ENCODE data around the gene RHOB.

RHOB gene

DNA sequence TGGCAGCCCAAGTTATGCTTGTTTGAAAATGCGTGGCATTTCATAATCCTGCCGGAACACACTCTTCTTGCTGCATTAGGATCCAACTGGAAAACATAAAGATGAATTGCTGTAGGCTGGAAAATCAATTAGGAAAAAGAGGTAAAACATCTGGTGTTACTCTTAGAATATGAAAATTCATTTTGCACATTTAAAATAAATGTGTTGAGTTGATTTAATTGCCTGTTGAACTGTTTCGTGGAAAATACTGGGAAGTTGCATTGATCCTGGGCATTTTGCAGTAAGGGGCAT lies 4.1 kb downstream of the RHOB start:
- no peak for ATAC-seq
- TF ChIP-seq, protein P1, sequence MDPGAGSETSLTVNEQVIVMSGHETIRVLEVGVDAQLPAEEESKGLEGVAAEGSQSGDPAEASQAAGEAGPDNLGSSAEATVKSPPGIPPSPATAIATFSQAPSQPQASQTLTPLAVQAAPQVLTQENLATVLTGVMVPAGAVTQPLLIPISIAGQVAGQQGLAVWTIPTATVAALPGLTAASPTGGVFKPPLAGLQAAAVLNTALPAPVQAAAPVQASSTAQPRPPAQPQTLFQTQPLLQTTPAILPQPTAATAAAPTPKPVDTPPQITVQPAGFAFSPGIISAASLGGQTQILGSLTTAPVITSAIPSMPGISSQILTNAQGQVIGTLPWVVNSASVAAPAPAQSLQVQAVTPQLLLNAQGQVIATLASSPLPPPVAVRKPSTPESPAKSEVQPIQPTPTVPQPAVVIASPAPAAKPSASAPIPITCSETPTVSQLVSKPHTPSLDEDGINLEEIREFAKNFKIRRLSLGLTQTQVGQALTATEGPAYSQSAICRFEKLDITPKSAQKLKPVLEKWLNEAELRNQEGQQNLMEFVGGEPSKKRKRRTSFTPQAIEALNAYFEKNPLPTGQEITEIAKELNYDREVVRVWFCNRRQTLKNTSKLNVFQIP (CRISPR knock-in tag; IDR thresholded peaks at IDR 0.05; ENCODE audit: borderline replicate concordance, low read depth), result no peak
- TF ChIP-seq ZFP30 (CRISPR knock-in tag; IDR thresholded peaks at IDR 0.05) (no peak), GLIS3 (CRISPR knock-in tag; IDR thresholded peaks at IDR 0.05) (0 out of 2 replicates have a peak, but pooled peaks have one; percentile 94), ISL1 (CRISPR knock-in tag; IDR thresholded peaks at IDR 0.05) (peak; percentile 90), ZNF8 (CRISPR knock-in tag; IDR thresholded peaks at IDR 0.05) (no peak), ZC3H10 (CRISPR knock-in tag; IDR thresholded peaks at IDR 0.05) (no peak), ESRRG (CRISPR knock-in tag; IDR thresholded peaks at IDR 0.05) (no peak), TCF4 (CRISPR knock-in tag; IDR thresholded peaks at IDR 0.05; ENCODE audit: borderline replicate concordance) (peak; percentile 69; the same call in 1 of the 2 replicates), PPARA (CRISPR knock-in tag; IDR thresholded peaks at IDR 0.05; ENCODE audit: borderline replicate concordance) (no peak), ZNF565 (CRISPR knock-in tag; conservative IDR thresholded peaks at IDR 0.05; ENCODE audit: low read depth) (no peak), SNAI2 (CRISPR knock-in tag; IDR thresholded peaks at IDR 0.05) (0 out of 2 replicates have a peak, but pooled peaks have one; percentile 75), RARB (CRISPR knock-in tag; IDR thresholded peaks at IDR 0.05) (no peak), ZNF70 (CRISPR knock-in tag; IDR thresholded peaks at IDR 0.05) (no peak), TOX (CRISPR knock-in tag; IDR thresholded peaks at IDR 0.05; ENCODE audit: borderline replicate concordance) (no peak), CSDC2 (CRISPR knock-in tag; IDR thresholded peaks at IDR 0.05) (no peak), ARNTL (CRISPR knock-in tag; IDR thresholded peaks at IDR 0.05; ENCODE audit: borderline replicate concordance, low read depth) (no peak), ZFP3 (CRISPR knock-in tag; IDR thresholded peaks at IDR 0.05) (no peak), BACH2 (CRISPR knock-in tag; IDR thresholded peaks at IDR 0.05; ENCODE audit: borderline replicate concordance) (no peak)
- TF ChIP-seq, protein P2, sequence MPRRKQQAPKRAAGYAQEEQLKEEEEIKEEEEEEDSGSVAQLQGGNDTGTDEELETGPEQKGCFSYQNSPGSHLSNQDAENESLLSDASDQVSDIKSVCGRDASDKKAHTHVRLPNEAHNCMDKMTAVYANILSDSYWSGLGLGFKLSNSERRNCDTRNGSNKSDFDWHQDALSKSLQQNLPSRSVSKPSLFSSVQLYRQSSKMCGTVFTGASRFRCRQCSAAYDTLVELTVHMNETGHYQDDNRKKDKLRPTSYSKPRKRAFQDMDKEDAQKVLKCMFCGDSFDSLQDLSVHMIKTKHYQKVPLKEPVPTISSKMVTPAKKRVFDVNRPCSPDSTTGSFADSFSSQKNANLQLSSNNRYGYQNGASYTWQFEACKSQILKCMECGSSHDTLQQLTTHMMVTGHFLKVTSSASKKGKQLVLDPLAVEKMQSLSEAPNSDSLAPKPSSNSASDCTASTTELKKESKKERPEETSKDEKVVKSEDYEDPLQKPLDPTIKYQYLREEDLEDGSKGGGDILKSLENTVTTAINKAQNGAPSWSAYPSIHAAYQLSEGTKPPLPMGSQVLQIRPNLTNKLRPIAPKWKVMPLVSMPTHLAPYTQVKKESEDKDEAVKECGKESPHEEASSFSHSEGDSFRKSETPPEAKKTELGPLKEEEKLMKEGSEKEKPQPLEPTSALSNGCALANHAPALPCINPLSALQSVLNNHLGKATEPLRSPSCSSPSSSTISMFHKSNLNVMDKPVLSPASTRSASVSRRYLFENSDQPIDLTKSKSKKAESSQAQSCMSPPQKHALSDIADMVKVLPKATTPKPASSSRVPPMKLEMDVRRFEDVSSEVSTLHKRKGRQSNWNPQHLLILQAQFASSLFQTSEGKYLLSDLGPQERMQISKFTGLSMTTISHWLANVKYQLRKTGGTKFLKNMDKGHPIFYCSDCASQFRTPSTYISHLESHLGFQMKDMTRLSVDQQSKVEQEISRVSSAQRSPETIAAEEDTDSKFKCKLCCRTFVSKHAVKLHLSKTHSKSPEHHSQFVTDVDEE (CRISPR knock-in tag; IDR thresholded peaks at IDR 0.05), result no peak
- TF ChIP-seq, protein P3, sequence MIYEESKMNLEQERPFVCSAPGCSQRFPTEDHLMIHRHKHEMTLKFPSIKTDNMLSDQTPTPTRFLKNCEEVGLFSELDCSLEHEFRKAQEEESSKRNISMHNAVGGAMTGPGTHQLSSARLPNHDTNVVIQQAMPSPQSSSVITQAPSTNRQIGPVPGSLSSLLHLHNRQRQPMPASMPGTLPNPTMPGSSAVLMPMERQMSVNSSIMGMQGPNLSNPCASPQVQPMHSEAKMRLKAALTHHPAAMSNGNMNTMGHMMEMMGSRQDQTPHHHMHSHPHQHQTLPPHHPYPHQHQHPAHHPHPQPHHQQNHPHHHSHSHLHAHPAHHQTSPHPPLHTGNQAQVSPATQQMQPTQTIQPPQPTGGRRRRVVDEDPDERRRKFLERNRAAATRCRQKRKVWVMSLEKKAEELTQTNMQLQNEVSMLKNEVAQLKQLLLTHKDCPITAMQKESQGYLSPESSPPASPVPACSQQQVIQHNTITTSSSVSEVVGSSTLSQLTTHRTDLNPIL (CRISPR knock-in tag; IDR thresholded peaks at IDR 0.05; ENCODE audit: low read depth), result peak; percentile 10; the same call in 1 of the 2 replicates
- TF ChIP-seq, protein P4, sequence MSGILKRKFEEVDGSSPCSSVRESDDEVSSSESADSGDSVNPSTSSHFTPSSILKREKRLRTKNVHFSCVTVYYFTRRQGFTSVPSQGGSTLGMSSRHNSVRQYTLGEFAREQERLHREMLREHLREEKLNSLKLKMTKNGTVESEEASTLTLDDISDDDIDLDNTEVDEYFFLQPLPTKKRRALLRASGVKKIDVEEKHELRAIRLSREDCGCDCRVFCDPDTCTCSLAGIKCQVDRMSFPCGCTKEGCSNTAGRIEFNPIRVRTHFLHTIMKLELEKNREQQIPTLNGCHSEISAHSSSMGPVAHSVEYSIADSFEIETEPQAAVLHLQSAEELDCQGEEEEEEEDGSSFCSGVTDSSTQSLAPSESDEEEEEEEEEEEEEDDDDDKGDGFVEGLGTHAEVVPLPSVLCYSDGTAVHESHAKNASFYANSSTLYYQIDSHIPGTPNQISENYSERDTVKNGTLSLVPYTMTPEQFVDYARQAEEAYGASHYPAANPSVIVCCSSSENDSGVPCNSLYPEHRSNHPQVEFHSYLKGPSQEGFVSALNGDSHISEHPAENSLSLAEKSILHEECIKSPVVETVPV (CRISPR knock-in tag; IDR thresholded peaks at IDR 0.05), result 0 out of 2 replicates have a peak, but pooled peaks have one; percentile 25

DNA sequence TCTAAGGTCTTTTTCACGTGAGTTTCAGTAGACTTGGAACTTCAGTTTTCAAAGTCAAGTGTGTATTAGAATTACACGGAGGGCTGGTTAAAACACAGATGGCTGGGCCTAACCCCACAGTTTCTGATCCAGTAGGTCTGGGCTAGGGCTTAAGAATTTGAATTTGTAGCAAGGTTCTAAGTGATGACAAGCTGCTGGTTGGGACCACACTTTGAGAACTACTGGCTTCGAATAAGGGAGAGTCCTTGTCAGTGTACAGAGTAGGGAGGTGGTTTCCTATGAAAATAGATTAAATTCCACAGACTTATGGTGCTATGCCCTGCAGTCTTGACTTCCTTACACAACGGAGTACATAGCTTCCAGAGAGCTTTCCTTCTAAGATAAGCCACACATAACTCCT lies 4.5 kb downstream of the RHOB start:
- ATAC-seq, result no peak
- TF ChIP-seq ARNTL (CRISPR knock-in tag; IDR thresholded peaks at IDR 0.05; ENCODE audit: borderline replicate concordance, low read depth), result no peak
- TF ChIP-seq PPARA (CRISPR knock-in tag; IDR thresholded peaks at IDR 0.05; ENCODE audit: borderline replicate concordance), result no peak
- TF ChIP-seq, protein P2 (CRISPR knock-in tag; IDR thresholded peaks at IDR 0.05), result no peak
- TF ChIP-seq ESRRG (CRISPR knock-in tag; IDR thresholded peaks at IDR 0.05), result no peak
- TF ChIP-seq ZNF565 (CRISPR knock-in tag; conservative IDR thresholded peaks at IDR 0.05; ENCODE audit: low read depth), result no peak
- TF ChIP-seq CSDC2 (CRISPR knock-in tag; IDR thresholded peaks at IDR 0.05), result no peak
- no peak for TF ChIP-seq SNAI2 (CRISPR knock-in tag; IDR thresholded peaks at IDR 0.05)

All from SK-N-SH treated with all-trans-retinoic acid at 6 μM for 48 hours (cell line).